Measurements from ENCODE around the gene PPM1A.

- no peak for TF ChIP-seq EZH2 (IDR thresholded peaks at IDR 0.05; ENCODE audit: borderline replicate concordance, low read length)
- TF ChIP-seq, protein P1, sequence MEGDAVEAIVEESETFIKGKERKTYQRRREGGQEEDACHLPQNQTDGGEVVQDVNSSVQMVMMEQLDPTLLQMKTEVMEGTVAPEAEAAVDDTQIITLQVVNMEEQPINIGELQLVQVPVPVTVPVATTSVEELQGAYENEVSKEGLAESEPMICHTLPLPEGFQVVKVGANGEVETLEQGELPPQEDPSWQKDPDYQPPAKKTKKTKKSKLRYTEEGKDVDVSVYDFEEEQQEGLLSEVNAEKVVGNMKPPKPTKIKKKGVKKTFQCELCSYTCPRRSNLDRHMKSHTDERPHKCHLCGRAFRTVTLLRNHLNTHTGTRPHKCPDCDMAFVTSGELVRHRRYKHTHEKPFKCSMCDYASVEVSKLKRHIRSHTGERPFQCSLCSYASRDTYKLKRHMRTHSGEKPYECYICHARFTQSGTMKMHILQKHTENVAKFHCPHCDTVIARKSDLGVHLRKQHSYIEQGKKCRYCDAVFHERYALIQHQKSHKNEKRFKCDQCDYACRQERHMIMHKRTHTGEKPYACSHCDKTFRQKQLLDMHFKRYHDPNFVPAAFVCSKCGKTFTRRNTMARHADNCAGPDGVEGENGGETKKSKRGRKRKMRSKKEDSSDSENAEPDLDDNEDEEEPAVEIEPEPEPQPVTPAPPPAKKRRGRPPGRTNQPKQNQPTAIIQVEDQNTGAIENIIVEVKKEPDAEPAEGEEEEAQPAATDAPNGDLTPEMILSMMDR (IDR thresholded peaks at IDR 0.05; ENCODE audit: low read length): no peak
These were observed 97.7 kb downstream of the PPM1A start for GRCh38 chr14:60346706-60347105.

Data from OCI-LY1 (cell line).